ES-I3 (cell line): ENCODE data around the gene CYBA.

ENCODE experiments used
- H3K36me3 ChIP-seq: 2 replicates; pipeline ENCODE4 v1.6.1; 2013; ENCODE audit warnings: mild to moderate bottlenecking, low read length, control low read depth, moderate library complexity; ENCODE audit not compliant: insufficient read depth
- H3K4me1 ChIP-seq: 2 replicates; pipeline ENCODE4 v1.6.1; 2013; ENCODE audit warnings: mild to moderate bottlenecking, control low read depth, low read length; ENCODE audit not compliant: insufficient read depth
- H3K9ac ChIP-seq: 2 replicates; pipeline ENCODE4 v1.6.1; 2013; ENCODE audit warnings: low read depth, mild to moderate bottlenecking, low read length, moderate library complexity
- H3K9me3 ChIP-seq: 2 replicates; pipeline ENCODE4 v1.6.1; 2013; ENCODE audit warnings: mild to moderate bottlenecking, low read length, moderate library complexity; ENCODE audit not compliant: control insufficient read depth, insufficient read depth

CYBA gene

DNA sequence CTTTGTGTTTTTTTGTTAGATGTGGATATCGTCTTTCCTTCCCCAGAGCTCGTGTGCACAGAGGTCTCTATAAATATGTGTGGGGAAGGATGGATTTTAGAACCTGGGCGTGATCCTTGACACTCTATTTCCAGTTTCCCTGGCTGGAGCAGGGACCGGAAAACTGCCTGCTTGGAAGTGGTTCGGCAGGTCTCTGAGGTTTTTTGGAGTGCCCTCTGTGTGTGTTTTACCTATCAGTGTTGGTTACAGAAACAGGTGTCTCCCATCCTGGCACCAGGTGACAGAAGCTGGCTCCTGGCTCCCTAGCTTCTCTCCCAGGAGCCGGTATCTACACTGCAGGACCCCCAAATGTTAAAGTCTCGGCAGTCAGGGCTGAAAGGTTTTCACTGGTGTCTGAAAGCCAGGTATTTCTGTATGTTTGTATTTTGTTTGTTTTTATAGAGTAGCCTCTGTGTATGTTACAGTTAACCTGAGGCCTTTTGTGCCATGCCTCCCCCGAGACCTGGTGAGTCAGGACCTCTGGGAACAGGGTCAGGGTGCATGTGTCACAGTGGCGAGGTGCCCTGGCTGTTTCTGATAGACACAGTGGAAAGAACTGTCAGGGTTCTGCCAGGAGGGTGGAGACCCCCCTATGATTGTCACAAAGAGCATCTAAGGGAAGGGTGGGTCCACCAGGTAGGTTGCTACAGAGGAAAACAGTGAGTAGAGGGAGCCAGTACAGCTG lies 49.4 kb downstream of the CYBA start:
- H3K9ac ChIP-seq = no peak overlapping the region
- no peaks in the 10 kb centered on the region for H3K4me1 ChIP-seq
- H3K9me3 ChIP-seq = no peaks in the 10 kb centered on the region
- peaks cover 19% of the 10 kb centered on the region for H3K36me3 ChIP-seq

DNA sequence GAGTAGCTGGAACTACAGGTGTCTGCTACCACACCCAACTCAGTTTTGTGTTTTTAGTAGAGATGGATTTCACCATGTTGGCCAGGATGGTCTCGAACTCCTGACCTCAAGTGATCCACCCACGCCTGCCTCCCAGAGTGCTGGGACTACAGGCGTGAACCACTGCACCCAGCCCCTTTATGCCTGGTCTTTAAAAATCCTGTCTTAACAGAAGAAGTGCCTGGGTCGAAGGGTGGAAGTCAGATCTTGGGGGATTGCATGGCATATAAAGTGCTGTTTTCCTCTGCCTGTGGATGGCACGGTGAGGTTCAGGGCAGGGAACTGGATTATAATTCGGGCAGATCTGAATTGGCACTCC lies 50.3 kb downstream of the CYBA start:
- H3K9ac ChIP-seq = no peak overlapping the region
- peaks cover 19% of the 10 kb centered on the region for H3K36me3 ChIP-seq
- no peaks in the 10 kb centered on the region for H3K9me3 ChIP-seq
- H3K4me1 ChIP-seq = no peaks in the 10 kb centered on the region

DNA sequence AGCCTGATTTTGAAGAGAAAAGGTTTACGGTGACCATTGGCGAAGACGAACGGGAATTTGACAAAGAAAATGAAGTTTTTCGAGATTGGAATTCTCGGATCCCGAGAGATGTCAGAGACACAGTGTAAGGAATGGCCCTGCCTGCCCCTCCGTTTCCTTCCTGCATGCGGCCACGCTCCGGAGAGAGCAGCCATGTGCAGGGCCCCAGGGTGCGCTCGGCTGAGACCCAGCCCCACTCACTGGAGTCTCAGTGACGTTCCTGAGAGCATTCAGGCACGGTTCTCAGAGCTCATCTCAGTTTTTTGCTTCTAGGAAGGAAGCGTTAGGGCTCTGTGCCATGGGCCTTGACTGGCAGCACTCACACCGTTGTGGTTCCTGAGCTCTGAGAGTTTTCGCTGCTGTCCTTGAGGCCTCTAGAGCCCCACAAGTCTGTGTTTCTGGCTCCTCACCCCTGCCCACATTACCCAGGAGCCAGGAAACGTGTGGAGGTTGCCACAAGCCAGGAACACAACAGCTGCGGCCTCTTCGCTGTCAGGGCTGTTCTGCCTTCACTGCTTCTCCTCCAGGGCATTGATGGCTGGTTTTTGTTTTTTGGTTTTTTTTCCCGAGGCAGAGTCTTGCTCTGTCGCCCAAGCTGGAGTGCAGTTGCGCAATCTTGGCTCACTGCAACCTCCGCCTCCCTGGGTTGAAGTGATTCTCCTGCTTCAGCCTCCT lies 50.9 kb downstream of the CYBA start:
- peaks cover 19% of the 10 kb centered on the region for H3K36me3 ChIP-seq
- H3K9me3 ChIP-seq = no peaks in the 10 kb centered on the region
- no peak overlapping the region for H3K9ac ChIP-seq
- no peaks in the 10 kb centered on the region for H3K4me1 ChIP-seq

DNA sequence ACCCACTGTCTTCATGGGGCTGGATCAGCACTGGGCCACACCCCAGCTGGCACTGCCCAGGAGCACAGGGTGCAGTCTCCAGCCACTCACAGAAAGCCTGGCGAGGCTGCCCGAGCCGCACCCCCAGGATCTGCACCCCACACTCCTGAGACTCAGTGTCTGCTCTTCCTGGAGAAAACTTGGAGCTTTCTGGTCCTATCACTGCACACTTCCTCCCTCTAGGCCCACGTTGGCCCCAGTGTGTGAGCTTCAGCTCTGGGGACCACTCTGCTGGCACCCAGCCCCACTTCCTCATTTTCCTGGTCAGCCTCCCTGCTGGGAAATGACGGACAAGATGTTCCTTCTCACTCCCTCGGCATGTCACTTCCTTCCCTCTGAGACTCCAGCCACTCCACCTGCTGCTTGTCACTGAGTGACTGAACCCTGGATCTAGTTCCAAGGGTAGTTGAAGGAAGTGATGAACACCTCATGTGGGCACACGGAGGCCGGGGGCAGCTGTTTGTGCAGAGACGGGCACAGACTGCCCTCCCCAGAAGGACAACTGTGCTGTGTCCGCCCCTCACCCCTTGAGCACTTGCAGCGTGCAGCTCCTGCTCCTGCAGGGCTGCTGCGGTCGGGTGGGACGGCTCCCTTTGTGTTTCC lies 51.6 kb downstream of the CYBA start:
- Histone ChIP-seq H3K9ac (no peak overlapping the region), H3K9me3 (no peaks in the 10 kb centered on the region), H3K36me3 (peaks cover 19% of the 10 kb centered on the region), H3K4me1 (no peaks in the 10 kb centered on the region)

DNA sequence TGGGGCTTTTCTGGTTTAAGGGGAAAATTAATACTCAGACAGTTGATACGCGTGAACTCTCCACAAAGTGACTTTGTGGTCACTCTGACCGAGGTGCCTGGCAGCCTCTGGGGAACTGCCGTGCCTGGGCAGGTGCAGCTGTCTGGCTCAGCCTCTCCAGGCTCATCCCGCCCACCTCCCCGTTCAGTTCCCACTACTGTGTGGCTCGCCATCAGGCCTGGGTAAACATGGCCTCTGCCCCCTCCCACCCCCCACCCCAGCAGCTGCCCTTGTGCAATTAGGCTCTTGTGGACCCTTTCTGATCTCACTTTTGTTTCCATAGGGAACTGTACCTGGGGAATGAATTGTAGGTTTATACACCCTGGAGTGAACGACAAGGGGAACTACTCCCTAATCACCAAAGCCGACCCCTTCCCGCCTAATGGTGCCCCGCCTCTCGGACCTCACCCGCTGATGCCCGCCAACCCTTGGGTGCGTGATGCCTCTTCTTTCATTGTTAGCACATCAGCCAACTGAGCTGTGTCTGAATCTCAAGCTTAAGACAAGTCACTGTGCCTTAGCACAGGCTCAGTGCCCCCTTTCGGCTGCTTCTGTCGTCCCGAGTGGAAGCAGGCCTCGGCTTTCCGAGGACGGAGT lies 52.9 kb downstream of the CYBA start:
- Histone ChIP-seq H3K4me1 (no peaks in the 10 kb centered on the region), H3K9me3 (no peaks in the 10 kb centered on the region), H3K36me3 (peaks cover 19% of the 10 kb centered on the region), H3K9ac (no peak overlapping the region)

DNA sequence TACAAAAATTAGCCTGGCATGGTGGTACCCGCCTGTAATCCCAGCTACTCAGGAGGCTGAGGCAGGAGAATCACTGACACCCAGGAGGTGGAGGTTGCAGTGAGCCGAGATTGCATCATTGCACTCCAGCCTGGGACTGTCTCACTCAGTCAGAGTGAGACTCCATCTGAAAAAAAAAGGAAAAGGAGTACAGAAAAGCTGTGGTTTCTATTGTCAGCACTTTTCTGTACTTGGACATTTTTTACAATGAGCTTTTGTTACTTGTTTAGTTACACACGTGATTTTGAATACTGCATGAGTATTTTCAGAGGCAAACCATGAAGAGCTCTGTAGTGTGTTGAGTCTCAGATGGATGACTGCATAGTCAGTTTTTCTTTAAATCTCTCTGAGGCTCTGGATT lies 54.4 kb downstream of the CYBA start:
- Histone ChIP-seq H3K36me3 (peaks cover 19% of the 10 kb centered on the region), H3K9ac (no peak overlapping the region), H3K9me3 (no peaks in the 10 kb centered on the region), H3K4me1 (no peaks in the 10 kb centered on the region)

DNA sequence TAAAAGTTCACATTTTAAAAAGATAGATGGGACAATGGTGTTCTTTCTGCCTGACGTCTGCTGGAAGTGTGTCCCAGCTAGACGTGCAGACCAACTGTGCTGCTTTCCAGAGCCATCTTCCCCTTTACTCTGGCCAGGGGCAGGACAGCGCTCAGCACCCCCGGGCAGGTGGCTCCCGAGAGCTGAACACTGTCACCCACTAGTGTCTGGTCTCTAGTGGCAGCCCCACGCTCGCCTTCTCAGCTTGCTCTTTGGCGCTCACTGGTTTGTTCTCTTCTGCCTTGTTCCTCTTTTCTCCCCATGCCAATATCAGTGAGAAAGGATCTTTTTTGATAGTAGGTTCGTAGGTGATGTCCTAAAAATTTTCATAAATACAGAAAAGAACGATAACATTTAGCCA lies 54.9 kb downstream of the CYBA start:
- no peak overlapping the region for H3K9ac ChIP-seq
- no peaks in the 10 kb centered on the region for H3K4me1 ChIP-seq
- H3K36me3 ChIP-seq = peaks cover 17% of the 10 kb centered on the region
- no peaks in the 10 kb centered on the region for H3K9me3 ChIP-seq

DNA sequence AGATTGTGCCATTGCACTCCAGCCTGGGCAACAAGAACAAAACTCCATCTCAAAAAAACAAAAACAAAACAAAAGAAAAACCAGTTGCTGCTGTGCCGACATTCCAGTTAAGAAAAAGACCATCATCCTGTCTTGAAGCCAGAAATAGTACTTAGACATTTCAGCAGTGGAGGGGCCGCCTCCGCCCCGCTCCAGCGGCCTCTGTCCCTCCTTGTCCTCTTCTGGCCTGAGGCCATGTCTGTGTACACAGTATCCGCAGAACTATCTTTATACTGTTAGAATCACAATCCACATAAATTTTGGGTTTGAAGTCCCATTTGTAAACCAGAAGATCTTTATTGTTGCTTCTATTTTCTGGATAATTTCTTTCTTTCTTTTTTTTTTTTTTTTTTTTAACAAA lies 55.8 kb downstream of the CYBA start:
- no peaks in the 10 kb centered on the region for H3K9me3 ChIP-seq
- no peak overlapping the region for H3K9ac ChIP-seq
- H3K36me3 ChIP-seq = peaks cover 12% of the 10 kb centered on the region; the same call in 1 of the 2 replicates
- no peaks in the 10 kb centered on the region for H3K4me1 ChIP-seq

DNA sequence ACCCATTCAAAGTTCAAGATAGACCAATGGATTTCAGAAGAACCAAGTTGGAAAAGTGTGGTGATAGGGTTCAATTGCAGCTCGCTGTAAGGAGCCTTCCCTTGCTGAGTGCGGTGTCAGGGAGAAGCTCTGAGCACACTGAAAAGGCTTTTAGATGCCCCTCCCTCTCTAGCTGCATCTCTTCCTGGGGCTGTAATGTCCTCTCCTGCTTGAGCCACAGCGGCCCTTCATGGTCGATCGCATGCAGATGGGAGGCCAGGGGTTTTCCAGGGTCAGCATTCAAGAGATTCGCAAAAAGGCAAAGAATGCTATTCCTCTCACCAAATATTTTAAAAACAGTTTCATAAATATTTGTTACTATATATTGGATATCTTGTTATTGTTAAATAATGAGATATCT lies 56.9 kb downstream of the CYBA start:
- H3K4me1 ChIP-seq = no peaks in the 10 kb centered on the region
- H3K9me3 ChIP-seq = no peaks in the 10 kb centered on the region
- peaks cover 9% of the 10 kb centered on the region for H3K36me3 ChIP-seq
- no peak overlapping the region for H3K9ac ChIP-seq

DNA sequence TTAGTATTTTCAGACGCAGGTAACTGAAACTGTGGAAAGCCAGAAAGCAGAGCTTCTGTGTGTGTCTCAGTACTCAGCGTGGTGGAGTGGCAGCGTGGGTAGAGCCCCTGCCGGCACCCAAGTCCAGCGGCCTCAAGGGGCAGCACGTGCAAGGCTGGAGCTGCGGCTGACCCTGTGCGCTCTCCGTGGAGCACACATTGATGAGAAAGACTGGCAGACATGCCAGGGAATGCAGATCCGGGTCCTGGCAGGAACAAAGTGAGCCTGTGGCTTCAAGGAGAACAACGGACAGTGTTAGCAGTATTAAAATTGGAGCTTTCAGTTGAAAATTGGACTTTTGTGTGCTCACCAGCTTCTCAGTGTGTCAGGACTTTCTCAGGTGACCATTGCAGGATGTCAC lies 57.4 kb downstream of the CYBA start:
- Histone ChIP-seq H3K4me1 (no peaks in the 10 kb centered on the region), H3K36me3 (peaks cover 10% of the 10 kb centered on the region), H3K9ac (no peak overlapping the region), H3K9me3 (no peaks in the 10 kb centered on the region)
